ENCODE data around the gene HELZ2.

Gene HELZ2

GRCh38 chr20:63552481-63553249 is 21.4 kb downstream of the HELZ2 start:
- no peak for DNase-seq (ENCODE audit: low read depth)

GRCh38 chr20:63551068-63551467 is 23.0 kb downstream of the HELZ2 start:
- DNase-seq (ENCODE audit: low read depth) = no peak

GRCh38 chr20:63549679-63550282 is 24.3 kb downstream of the HELZ2 start:
- no peak for DNase-seq (ENCODE audit: low read depth)

DNA sequence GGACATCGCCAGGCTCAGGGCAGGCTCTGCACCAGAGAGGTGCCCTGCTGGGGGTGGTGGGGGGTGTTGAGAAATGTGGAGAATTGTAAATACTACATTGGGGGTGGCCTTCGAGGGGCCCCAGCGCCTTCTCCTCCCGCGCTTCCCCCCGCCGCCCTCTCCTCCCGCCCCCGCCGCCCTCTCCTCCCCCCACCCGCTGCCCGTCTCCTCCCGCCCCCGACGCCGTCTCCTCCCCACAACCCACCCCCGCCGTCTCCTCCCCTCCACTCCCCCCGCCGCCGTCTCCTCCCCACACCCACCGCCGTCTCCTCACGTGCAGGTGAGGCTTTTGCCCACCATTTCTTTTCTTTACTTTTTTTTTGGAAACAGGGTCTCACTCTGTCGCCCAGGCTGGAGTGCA is 25.0 kb downstream of the HELZ2 start:
- no peak for DNase-seq (ENCODE audit: low read depth)

GRCh38 chr20:63548542-63548941 is 25.5 kb downstream of the HELZ2 start:
- DNase-seq (ENCODE audit: low read depth) = no peak

DNA sequence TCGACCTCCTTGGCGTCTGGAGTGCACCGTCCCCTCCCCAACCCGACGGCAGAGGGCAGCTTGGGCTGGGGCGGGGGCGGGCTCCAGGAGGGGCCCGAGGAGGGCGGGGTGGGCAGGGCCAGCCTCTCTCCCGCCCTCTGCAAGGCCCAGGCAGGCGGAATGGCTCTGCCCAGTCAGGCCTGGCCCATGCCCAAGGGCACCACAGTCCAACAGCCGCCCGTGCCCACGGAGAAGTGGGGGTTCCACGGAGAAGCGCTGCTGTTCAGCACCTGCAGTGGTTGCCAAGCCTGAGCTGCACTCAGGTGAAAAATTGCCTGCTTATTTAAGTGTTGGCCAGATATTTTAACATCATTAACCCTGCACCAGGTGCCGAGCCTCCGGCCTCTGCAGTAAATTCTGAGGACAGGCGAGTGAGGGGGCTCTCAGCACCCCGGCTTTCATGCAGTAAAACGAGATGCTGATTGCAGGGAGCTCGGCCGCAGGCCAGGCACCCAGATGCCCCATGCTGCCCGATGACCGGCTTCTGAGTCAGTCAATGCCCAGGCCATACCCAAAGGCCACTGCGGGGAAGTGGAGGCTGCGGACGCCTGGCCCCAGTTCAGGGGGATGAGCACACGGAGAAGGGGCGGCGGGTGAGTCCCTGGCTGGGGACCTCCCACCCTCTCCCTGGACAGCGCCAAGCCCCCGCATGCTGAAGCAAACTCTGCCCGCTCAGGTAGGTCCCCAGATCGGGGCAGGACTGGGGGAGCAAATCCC is 26.1 kb downstream of the HELZ2 start, which contains the start of gene SRMS:
Gene SRMS, minus strand, starts transcription at position 25 of the 756 bp plus-strand sequence. CDS start 286 bp downstream, outside the sequence.
- no peak for DNase-seq (ENCODE audit: low read depth)

DNA sequence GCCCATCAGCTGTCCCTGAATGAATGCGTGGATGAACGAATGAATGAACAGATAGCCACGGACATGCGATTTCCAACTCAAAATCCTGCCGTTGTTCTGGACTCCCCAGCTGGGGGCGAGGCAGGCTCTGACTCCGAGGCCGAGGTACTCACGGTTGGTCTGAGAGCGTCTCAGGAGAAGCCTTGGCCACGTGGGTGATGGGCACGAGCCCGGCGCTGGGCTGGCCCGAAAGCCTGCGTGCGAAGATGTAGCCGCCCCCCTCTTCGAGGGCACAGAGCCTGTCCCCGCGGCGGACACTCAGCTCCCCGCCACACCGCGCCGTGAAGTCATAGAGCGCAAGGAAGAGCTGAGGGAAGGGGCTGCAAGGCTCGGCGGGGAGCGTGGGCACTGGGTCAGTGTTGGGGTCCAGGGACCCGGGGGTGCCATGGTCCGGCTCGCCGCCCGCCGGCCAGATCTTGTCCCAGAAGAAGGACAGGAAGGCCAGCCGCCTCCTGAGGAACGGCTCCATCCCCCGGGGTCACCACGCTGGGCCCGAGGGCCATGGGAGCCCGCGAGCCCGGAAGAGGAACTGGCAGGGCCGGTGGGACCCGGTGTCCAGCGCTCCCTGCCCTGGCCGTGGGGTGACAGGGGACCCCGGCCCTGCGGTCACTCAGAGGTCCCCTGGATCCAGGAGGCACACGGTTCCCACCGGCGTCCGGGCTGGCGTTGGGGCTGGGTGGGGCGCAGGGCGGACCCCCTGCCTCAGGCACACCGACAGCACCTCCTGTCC is 26.9 kb downstream of the HELZ2 start:
- no peak for DNase-seq (ENCODE audit: low read depth)

DNA sequence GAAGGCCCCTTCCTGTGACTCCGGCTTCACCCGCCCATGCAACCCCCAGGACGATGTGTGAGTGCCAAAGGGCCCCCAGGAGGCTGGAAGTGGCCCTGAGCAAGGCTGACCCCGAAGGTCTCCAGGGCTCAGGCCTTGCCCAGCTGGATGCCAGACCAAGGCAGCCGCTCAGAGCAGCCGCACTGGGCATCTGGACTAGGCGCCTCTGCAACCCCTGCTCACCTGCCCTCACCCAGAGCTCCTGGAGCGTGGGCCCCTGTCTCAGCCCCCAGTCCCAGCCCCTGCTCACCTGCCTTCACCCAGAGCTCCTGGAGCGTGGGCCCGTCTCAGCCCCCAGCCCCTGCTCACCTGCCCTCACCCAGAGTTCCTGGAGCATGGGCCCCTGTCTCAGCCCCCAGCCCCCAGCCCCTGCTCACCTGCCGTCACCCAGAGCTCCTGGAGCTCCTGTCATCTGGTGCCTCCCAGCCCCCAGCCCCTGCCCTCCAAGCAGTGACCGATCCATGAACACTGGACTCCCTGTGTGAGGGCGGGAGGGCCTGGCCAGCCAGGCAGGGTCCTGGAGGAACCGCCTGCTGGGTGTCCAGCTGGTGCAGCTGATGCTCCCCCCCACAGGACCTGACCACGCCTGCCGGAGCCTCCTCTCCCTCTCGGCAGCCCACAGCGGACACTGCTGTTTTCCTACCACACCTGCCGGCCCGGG is 27.6 kb downstream of the HELZ2 start:
- no peak for DNase-seq (ENCODE audit: low read depth)

DNA sequence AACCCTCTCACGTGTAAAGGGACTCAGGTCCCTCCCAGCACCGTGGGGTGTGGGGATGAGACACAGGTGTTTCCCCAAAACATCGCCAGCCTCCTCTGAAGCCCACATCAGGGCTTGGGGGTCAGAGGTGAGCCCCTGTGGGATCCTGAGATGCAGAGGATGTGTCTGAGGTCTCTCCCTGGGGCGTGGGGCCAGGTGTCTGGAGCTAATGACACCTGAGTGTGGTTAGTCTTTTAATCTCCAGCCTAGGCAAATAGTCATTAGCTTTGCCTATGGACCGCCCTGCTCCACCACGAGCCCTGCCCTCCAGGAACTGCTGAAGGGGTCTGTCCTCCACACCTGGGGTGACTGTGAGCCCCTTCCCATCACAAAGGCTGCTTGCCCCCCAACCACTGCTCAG is 28.2 kb downstream of the HELZ2 start:
- no peak for DNase-seq (ENCODE audit: low read depth)

- DNase-seq (ENCODE audit: low read depth) = no peak
Measured at GRCh38 chr20:63544958-63545516, 29.0 kb downstream of the HELZ2 start.

GRCh38 chr20:63544241-63544957 is 29.6 kb downstream of the HELZ2 start:
- DNase-seq (ENCODE audit: low read depth) = no peak

DNA sequence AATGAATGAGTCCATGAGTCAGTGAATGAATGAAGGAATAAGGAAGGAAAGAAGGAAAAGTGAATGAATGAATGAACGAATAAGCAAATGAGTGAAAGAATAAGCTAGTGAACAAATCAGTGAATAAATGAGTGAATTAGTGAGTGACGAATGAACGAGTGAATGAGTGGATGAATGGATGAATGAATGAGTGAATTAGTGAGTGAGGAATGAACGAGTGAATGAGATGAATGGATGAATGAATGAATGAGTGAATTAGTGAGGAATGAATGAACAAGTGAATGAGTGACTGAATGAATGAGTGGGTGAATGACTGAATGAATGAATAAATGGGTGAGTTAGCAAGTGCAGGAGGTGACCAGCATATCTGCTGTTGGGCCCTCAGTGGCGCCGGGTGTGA is 30.3 kb downstream of the HELZ2 start:
- DNase-seq (ENCODE audit: low read depth) = no peak

- DNase-seq (ENCODE audit: low read depth) = no peak
Measured at GRCh38 chr20:63543131-63543530, 30.9 kb downstream of the HELZ2 start.

- DNase-seq (ENCODE audit: low read depth) = no peak
Measured at GRCh38 chr20:63542696-63543095, 31.3 kb downstream of the HELZ2 start.

DNA sequence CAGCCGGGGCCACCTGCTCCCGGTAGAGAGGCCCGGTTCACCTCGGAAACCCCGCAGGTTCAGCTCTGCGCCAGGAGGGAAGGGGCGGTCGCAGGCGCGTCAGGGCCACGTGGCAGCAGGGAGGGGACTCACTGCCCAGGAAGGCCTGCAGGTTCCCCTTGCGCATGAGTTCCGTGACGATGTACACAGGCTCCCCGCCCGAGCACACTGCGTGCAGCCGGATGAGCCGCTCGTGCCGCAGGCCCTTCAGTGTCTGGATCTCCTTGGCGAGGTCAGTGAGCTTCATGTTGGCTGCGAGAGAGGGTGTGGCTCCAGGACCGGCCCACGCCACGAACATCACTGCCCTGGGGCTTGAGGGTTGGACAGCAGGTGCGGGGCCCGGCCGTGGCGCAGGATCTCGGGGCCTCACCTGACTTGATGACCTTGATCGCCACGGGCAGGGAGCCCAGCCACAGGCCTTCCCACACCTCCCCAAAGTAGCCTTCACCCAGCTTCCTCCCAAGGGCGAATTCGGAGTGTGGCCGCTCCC is 31.9 kb downstream of the HELZ2 start:
- no peak for DNase-seq (ENCODE audit: low read depth)

- no peak for DNase-seq (ENCODE audit: low read depth)
Measured at GRCh38 chr20:63541371-63541770, 32.7 kb downstream of the HELZ2 start.

DNA sequence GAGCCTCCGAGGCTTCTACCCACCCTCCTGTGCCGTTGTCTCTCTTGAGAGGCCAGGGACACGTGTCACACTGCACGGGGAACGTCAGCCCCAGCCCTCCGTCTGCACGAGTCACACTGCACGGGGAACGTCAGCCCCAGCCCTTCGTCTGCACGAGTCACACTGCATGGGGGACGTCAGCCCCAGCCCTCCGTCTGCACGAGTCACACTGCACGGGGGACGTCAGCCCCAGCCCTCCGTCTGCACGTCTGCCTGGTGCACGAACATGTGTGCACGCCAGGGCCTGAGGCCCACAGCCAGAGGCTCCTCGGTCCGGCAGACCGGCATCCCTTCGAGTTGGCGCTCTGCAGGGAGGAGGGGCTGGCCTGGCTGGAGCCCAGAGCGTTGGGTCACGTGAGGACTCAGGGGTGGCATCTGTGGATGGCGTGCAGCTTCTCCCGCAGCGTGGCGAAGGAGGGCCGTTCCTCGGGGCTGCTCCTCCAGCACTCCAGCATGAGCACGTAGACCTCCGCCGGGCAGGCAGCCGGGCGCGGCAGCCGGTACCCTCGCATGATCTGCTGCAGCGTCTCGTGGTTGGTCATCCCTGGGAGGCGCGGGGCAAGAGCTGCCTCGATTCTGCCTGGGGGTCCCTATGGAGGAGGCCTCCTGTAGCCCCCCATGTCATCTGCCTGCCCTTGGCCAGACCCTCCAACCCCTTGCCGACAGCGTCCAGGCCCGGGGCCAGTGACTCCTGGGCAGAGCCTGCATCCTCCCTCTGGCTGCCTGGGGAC is 33.4 kb downstream of the HELZ2 start:
- DNase-seq (ENCODE audit: low read depth) = no peak

DNA sequence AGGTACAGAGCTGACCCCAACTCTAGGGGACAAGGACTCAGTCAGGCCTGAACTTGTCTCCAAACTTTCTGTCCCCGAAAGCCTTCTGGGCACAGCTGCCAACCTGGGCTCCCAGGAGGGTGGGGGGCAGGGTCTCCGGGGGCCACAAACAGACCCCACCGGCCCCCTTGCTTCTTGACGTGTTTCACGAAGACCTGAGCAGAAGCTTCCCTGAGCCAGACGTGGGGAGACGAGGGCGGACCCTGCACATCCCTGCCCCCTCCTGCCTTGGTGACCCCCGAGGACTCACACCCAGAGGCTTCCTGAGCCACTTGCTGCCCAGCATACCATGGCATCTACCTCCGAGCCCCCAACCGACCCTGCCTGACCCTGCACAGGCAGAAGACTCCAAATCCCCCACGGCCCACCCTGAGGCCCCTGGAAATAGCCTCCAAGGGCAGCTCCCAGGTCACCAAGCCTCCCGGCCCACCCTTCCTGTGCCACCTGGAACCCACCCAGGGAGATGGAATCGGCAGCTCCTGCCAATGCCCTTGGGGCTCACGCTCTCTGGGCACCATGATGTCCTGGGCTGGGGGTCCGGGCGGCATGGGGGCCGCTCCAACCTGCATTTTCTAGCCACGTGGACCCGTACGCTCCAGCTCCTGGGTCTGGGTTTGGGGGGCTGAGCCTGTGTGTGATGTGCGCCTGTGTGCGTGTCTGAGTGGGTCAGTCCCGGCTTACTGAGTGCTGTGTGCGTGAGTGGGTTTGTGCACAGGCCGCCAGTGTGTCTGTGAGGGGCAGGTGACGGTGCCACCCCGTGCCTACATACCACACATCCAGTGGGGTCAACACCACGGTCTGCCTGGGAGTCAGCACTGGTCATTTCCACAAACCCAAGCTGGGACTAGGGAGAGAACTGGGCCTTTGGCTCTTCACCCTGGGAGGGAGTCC is 34.3 kb downstream of the HELZ2 start:
- no peak for DNase-seq (ENCODE audit: low read depth)

DNA sequence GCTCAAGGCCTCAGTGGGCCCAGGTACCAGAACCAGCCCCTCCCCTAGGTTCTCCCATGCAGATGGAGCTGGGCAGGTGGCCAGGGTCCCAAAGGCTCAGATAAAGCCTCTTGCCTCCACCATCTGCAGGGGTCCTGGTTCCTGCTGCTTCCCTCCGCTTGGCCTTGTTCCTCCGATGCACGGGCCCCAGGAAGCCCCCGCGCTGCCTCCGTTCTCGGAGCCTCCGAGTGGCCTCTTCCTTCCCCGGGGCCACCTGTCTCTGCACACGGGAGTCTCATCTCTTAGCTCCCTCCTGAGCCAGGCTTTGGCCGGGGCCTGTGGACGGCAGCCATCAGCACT is 35.0 kb downstream of the HELZ2 start:
- no peak for DNase-seq (ENCODE audit: low read depth)
